HG02759 (cell line): Measurements from ENCODE around the gene TMEM117.

Experiments used
- ATAC-seq: cut with Tn5 transposase; IDR thresholded peaks from one replicate; pipeline ENCODE4 v1.9.1; 2021; ENCODE audit warnings: mild to moderate bottlenecking, moderate library complexity; ENCODE audit not compliant: unreplicated experiment

The TMEM117 gene

GRCh38 chr12:44260581-44260980, 424.7 kb downstream of the TMEM117 start:
- ATAC-seq: no peak

GRCh38 chr12:44285321-44285960, 449.6 kb downstream of the TMEM117 start:
- no peak for ATAC-seq

GRCh38 chr12:44286336-44286735, 450.5 kb downstream of the TMEM117 start:
- ATAC-seq: no peak

- no peak for ATAC-seq
Observed at GRCh38 chr12:44286821-44287505, 451.1 kb downstream of the TMEM117 start.

- no peak for ATAC-seq
Observed at GRCh38 chr12:44287545-44287944, 451.7 kb downstream of the TMEM117 start.

GRCh38 chr12:44294649-44295048, 458.8 kb downstream of the TMEM117 start:
- ATAC-seq: peak; percentile 95

- ATAC-seq: no peak
Observed at GRCh38 chr12:44295958-44296623, 460.2 kb downstream of the TMEM117 start.

- no peak for ATAC-seq
Observed at GRCh38 chr12:44296624-44297197, 460.8 kb downstream of the TMEM117 start.

- ATAC-seq: no peak
Observed at GRCh38 chr12:44299524-44299923, 463.6 kb downstream of the TMEM117 start.

GRCh38 chr12:44307506-44308168, 471.8 kb downstream of the TMEM117 start:
- no peak for ATAC-seq

GRCh38 chr12:44313188-44313587, 477.3 kb downstream of the TMEM117 start:
- ATAC-seq: no peak

GRCh38 chr12:44314007-44314500, 478.2 kb downstream of the TMEM117 start:
- no peak for ATAC-seq

GRCh38 chr12:44317651-44318126, 481.8 kb downstream of the TMEM117 start:
- ATAC-seq: peak; percentile 85

GRCh38 chr12:44331269-44331668, 495.4 kb downstream of the TMEM117 start:
- ATAC-seq: no peak

- ATAC-seq: no peak
Observed at GRCh38 chr12:44334347-44334746, 498.5 kb downstream of the TMEM117 start.

GRCh38 chr12:44335030-44335429, 499.1 kb downstream of the TMEM117 start:
- no peak for ATAC-seq

GRCh38 chr12:44336577-44336976, 500.7 kb downstream of the TMEM117 start:
- no peak for ATAC-seq

GRCh38 chr12:44342371-44342770, 506.5 kb downstream of the TMEM117 start:
- ATAC-seq: no peak

- no peak for ATAC-seq
Observed at GRCh38 chr12:44347145-44347544, 511.3 kb downstream of the TMEM117 start.

GRCh38 chr12:44357494-44357893, 521.6 kb downstream of the TMEM117 start:
- no peak for ATAC-seq

GRCh38 chr12:44358636-44359035, 522.8 kb downstream of the TMEM117 start:
- no peak for ATAC-seq
